Glomerular visceral epithelial cell (primary cell): ENCODE measurements around the gene CD248.
"Not testable (repeated sequence)": the region's sequence is repeated elsewhere in the genome, so short reads cannot be mapped to it uniquely, and the experiment has no call there.

ENCODE experiments used
- DNase-seq: peaks from one replicate; pipeline ENCODE4 v3.0.0-alpha.2; 2016; ENCODE audit errors: extremely low spot score

The CD248 gene

DNA sequence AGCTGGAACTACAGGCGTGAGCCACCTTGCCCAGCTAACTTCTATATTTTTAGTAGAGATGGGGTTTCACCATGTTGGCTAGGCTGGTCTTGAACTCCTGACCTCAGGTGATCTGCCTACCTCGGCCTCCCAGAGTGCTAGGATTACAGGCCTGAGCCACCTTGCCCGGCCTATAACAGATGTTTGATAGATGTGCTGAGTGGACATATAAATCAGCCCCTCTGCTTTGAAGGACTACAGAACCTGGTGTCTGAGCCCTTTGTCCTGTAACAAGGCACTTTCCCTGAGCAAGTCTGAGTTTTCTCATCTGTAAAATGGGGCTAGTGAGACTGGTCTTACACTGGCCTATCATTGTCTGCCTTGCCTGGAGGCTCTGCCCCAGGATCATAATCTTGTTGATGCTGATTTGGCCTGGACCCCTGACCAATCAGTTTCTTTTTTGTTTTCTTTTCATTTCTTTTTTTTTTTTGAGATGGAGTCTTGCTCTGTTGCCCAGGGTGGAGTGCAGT is 12.4 kb upstream of the CD248 start:
- no peak for DNase-seq

DNA sequence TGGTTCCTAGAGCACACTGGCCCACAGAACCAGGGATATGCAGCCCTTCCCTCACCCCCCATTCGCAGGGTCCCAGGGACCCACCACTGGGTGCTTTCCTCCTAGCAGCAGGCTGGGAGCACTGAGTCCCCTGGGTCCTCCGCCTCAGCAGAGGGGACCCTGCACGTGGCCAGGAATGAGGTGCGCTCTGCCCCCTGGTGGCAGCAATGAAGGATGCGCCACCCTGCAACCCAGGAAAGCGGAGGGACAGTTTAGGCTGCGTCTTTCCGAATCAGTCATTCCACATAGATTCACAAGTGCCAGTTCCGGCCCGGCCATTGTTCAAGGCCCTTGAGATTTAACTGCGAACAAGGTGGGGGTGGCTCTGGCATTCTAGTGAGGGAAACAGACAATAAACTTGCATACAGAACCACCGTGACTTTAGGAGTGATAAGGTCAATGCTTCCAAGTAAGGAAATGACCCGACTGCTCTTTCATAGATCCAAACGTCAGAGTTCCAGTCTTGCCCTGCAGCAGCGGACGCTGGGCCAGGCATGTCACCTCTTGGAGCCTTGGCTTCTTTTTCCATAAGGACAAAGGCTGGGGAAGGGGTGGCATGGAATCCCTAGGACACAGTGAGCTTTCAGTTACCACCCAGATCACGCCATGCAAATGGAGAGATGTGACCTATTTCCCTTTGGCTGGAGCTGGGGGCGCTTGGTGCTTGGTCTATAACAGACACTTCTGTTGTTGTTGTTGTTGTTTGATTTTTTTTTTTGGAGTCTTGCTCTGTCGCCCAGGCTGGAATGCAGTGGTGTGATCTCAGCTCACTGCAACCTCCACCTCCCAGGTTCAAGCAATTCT is 11.7 kb upstream of the CD248 start:
- peak; percentile 74 for DNase-seq

DNA sequence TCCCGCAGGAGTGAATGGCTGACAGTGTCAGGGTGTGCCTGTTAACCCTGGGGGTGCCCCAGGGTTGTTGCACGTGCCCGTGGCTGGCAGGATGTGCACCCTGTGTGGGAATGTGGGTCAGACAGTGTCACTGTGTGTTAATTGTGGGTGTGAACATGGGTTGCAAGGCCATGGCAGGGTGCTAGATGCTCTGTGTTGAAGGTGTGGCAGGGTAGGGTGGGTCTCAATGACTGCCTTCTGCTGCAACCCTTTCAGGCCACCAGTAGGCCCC is 11.1 kb upstream of the CD248 start:
- DNase-seq = no peak

DNA sequence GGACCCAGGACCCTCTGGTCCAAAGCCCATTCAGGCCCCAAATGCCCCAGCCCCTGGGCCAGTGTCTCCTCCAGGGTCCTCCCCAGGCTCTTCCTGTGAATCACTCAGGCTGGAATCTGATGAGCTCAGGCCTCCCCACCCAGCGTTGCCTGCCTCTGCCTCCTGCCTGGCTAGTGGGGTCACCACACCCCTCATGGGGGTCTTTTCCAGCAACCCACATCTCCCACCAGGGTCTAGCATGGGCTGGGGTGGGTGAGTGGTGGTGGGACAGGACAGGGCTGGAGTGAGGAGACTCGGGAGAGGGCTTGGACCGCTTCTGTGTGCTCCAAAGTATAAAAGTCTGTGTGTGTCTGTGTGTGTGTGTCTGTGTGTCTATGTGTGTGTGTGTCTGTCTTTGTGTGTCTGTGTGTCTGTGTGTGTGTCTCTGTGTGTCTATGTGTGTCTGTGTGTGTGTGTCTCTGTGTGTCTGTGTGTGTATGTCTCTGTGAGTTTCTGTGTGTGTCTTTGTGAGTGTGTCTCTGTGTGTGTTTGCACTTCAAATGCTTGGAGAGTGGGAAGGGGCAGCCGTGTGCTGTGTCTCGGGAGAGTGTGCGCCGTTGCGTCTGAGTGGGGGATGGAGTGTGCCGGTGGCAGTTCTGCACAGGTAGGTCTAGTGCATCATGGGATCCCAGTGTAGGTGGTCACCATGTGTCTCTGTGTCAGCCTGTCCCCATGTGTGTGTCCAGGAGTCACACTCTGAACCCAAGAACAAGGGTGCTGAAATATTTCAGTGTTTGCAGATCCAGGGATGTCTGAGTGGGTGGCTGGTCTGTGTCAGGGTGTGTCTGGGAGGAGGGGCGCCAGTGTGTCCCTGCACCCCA is 10.6 kb upstream of the CD248 start:
- DNase-seq = peak; percentile 42

DNA sequence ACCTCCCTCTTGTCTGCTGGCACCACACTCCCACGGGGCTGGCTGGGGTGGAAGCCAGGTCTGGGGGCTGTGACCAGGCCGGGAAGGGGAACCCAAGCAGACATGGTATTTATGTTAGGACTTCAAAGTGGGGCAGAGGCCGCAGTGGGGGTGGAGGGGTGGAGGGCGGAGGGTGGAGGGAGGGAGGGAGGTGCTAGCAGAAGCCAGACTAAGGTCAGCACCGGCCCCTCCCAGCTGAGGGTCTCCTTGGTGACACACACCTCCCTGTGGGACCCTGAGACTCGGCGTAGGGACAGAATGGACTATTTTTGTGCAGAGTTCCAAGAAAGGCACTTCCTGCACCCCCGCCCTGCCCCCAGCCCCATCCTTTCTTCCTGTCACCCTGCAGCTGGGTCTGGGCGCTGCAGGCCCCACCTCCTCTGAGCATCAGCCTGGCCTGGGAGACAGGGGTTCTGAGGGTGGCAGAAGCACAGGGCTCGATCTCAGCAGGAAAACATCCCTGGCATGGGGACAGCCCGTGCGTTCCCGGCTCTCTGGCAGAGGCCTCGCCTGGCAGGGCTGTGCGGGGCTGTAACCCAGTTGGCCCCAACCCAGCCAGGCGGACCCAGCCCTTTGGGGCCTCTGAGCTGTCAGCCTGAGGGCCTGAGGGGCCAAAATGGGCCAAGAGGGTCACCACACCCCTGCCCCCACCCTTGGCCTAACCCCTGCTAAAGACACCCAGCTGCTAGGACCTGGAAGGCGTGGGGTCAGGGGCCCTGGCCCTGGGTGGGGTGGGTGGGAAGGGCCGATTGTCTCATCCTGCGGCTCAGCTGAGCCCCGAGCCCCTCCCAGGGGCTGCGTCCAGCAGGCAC is 9.6 kb upstream of the CD248 start:
- DNase-seq = peak; percentile 31

DNA sequence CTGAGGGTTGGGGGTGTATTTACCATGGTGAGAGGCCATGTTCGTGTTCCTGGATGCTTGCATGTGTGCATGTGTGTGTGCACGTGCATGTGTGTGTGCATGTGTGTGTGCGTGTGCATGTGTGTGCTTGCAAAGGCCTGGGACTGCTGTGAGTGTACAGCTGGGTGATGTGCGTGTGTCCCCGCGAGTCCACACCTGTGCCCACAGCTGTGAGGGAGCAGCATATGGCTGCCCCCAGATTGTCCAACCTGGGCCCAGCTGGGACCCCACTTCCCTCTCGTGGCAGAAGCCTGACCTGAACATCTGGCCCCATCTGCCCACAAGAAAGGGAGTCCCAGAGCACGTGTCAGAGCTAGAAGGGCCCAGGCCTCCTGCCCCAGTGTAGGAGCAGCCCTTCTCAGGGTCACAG is 8.4 kb upstream of the CD248 start:
- DNase-seq = no peak

DNA sequence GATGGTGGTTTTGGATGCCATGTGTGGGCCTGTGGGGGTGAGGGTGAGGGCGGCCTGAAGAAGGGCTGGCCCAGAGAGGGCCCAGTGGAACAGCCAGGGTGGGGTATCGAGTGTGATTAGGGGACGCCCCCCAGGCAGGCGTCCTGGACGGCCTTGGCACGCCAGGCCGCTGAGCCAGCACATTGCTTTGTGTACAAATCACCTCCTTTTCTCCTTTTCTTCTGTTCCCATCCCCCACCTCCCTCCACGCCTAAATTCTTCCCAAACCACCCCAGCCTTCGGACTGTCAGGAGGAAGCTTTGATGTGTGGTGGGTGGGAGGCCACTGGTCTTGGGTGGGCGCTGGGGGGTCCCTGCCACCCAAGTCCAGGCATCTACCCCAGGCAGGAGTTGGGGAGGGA is 7.8 kb upstream of the CD248 start:
- no peak for DNase-seq

DNA sequence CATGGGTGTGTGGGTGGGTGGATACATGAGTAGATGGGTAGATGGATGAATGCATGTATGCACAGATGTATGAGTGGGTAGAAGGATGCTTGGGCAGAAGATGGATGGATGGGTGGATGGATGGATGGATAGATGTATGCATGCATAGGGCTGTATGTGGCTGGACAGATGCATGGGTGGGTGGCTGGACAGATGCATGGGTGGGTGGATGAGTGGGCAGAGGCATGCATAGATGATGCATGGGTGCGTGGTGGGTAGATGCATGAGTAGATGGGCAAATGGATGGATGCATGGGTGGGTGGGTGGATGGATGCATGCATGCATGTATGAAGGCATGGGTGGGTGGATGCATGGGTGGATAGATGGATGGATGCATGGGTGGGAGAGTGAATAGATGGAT is 6.8 kb upstream of the CD248 start:
- no peak for DNase-seq

DNA sequence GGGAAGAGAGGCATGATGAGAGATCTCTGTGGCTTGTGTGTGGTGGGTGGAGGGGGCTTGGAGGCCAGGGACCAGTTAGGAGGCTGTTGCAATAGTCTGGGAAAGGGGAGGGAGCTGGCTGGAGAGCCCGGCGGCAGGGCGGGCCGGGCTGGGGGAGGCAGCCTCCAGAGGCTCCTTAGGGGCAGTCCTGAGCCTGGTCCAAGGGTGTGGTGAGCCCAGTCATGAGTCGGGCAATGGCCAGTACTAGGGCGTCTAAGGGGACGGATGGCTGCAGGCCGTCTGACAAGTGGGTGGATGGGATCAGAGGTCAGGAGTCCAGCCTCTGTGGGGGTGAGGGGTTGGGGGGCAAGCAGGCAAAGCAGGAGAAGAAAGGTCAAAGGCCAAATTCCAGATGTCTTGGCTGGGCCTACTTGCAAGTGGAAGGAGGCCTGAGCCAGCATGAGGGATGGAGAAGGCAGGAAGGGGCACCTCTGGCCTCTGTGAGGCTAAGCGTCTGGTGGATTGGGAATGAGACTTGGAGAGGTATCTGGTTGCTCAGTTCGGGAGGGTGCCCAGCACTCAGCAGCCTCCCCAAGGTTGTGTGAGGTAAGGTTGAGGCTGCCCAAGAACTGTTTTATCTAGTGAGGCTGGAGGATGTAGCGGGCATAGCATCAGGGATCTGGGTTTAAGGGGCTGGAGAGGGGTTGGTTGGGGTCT is 6.0 kb upstream of the CD248 start:
- no peak for DNase-seq

DNA sequence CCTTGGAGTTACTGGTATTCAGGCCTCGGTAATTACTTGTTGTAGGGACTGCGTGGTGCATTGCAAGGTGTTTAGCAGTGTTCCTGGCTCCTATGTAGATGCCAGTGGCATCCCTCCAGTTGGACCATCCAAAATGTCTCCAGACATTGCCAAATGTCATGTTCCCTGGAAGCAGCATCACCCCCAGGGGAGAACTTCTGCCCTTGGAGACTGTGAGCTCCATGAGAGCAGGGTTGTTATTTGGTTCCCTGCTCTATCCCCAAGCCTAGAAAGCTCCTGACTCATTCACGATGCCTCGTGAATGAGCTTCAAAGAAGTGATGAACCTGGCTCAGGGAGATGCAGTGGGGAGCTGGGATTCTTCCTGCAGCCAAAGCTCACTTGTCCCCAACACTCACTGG is 4.8 kb upstream of the CD248 start:
- DNase-seq = no peak

DNA sequence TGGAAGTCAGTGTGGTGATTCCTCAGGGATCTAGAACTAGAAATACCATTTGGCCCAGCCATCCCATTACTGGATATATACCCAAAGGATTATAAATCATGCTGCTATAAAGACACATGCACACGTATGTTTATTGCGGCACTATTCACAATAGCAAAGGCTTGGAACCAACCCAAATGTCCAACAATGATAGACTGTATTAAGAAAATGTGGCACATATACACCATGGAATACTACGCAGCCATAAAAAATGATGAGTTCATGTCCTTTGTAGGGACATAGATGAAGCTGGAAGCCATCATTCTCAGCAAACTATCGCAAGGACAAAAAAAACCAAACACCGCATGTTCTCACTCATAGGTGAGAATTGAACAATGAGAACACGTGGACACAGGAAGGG is 3.9 kb upstream of the CD248 start:
- DNase-seq = not testable (repeated sequence)

DNA sequence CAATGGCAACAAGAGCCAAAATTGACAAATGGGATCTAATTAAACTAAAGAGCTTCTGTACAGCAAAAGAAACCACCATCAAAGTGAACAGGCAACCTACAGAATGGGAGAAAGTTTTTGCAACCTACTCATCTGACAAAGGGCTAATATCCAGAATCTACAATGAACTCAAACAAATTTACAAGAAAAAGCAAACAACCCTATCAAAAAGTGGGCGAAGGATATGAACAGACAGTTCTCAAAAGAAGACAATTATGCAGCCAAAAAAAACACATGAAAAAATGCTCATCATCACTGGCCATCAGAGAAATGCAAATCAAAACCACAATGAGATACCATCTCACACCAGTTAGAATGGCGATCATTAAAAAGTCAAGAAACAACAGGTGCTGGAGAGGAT is 3.4 kb upstream of the CD248 start:
- not testable (repeated sequence) for DNase-seq

DNA sequence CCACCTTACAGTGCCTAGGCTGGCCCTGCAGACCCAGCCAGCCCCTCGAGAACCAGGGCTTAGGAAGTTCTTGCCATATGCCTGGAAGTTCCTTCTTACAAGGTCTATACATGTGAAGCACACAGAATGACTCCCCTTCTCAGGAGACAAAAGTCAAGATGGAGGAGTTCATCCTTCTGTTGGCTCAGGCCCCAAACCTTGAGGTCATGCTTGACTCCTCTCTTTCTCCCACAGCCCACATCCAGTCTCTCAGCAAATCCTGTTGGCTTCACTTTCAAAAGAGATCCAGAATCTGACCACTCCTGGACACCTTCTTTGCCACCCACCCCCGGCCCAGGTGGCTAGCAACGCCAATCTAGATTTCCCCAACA is 1.7 kb upstream of the CD248 start:
- DNase-seq = no peak

DNA sequence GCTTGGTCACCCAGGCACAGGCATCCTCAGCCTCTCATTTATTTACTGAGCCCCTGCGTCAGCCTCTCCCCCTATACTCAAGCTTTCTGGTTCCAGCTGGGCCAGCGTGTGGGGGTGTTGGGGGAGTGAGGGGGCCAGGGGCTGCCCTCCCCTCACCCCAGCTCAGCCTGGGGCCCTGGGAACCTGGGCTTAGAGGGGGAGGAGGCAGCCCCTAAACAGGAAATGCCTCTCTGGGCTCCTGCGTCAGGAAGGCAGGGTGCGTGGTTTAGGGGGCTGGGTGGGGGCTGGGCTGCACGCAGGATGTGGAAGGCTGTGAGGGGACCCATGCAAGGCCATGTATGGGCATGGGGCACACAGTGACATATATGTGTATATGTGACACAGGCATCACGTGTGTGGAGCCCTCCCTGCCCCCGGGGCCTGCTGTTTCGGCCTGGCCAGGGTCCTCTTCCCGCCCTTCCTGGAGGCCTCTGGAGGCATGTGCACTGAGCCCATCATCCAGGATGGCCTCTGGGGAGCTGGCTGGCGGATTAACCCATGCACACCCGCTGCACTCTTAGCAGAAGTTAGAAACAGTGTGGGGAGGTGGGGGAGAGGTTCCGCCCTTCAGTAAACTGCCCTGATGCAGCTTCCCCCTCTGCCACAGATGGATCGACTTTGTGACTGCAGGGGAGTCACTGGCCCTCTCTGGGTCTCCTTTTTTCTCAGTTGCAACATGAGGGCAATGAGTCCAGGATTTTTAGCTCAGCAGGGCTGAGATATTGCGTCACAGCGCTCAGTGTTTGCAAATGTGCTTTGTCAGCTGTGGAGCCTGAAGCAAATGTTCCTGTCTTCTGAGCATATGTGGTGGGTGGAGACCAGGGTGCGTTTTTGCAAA is 1.1 kb upstream of the CD248 start:
- no peak for DNase-seq

DNA sequence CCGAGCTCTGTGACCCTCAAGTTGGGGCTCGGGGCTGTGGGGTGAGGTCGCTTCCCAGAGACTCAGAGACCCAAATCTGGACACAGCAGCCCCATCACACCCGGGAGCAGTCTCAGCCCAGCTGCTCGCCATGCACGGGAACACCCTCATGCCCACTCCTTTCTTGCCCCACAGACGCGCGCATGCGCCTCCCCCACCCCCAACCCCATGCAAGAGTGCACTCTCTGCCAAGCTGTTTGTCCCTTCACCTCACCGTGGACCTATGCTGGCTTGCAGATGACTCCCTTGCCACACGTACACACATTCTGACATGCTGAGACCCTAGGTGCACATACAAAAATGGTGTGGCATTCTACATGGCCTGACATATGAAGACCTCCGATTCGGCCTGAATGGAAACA is 478 bp upstream of the CD248 start:
- no peak for DNase-seq

DNA sequence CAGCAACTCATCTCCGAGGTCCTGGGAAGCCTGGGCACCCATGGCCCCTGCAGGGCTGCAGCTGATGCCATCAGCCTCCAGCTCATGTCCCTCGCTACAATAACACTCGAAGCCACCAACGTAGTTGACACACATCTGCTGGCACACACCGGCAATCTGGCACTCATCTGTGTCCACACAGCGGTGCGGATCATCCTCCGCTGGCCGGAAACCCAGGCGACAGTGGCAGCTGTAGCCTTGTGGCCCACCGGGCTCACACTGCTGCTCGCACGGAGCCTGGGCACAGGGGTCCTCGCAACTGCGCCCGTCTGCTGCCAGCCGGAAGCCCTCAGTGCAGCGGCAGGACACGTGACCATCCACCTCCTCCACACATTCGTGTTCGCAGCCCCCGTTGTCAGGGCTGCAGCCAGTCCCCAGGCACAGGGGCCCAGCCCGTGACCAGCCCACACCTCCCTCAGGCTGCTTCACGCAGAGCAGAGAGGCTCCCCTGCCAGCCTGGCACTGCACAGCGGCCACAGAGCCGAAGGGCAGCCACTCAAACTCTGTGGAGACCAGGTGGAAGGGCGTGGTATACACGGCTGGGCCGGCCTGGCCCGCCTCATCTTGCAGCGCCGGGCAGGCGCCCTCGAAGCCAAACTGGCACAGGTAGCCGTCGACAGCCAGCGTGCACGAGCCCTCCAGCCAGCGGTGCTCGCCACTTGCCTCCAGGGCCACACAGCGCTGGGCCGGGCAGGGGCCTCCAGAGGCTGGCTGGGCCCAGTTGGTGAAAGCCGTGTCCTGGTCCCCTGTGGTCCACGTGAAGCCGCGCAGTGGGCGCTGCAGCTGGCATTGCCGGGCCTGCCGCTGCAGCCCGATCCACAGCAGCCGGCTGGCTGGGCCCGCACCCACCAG is 678 bp downstream of the CD248 start:
- DNase-seq = no peak

DNA sequence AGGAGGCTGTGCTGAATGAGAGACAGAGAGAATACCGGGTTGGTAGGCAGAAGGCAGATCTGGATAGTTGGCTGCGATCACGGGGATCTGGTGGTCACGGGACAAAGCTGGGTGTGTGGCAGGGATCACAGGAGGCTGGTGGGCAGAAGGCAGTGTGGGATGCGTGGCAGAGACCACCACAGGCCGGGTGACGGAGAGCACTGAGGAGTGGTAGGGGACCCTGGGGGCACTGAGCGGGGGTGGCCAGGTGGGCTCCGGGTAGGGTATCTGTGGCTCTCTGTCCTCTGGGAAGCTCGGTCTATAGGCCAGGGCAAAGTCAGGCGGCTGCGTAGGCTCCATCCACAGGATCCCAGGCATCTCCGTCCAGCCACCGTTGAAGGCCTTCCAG is 1.4 kb downstream of the CD248 start:
- no peak for DNase-seq

DNA sequence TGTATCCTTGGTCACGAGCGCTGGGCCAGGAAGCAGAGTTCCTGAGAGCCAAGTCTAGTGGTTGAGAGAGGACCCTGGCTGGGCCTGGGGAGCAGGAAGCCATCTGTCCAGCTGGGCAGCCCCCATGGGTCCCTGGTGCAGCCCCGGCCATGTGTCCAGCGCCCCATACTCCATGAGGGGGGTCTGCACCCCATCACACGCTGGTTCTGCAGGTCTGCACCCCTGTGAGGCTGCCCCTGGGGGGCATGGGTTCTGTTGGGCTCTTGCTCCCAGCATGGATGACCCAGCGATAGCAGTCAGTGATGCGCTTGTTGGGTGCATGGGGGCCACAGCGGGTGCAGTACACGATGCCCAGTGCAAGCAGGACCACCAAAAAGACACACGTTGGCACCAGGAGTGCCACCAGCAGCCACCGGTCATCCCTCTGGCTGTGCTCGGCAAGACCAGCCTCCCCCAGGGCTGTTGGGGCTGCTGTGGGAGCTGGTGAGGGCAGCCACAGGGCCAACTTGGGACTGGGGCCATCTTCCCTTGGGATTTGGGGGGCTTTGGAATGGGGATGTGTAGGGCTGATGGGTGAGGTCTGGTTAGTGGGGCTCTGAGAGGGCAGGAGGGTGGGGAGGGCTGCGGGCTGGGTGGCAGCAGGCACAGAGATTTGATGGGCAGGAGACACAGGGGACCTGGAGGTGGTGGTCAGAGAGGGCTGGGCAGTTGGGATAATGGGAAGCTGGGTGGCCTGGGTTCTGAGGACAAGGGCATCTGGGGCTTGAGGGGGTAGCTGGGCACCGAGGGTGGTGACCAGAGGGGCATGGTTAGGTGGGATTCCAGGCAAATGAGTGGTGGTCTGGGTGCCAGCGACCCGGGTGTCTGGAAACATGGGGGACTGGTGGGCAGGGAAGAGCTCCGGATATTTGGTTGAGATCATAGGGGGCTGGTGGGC is 2.0 kb downstream of the CD248 start:
- DNase-seq = no peak

DNA sequence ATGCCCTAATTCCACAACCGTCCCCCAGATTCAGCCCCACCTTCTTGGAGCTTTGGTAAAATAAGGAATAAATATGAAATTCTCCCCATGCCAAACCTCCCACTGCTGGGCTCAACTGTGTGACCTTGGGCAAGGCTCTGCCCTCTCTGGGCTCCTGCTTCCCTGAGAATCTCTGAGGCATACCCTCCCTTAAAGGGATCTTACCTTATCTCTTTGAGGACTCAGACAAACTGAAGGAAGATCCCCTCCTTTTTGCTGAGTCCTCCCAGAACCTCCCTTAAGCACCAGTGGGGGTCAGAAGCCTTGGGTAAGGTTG is 2.7 kb downstream of the CD248 start:
- no peak for DNase-seq
